ENCODE results near the gene IRS2.
"Not testable (repeated sequence)": the region's sequence is repeated elsewhere in the genome, so short reads cannot be mapped to it uniquely, and the experiment has no call there.

Gene IRS2

DNA sequence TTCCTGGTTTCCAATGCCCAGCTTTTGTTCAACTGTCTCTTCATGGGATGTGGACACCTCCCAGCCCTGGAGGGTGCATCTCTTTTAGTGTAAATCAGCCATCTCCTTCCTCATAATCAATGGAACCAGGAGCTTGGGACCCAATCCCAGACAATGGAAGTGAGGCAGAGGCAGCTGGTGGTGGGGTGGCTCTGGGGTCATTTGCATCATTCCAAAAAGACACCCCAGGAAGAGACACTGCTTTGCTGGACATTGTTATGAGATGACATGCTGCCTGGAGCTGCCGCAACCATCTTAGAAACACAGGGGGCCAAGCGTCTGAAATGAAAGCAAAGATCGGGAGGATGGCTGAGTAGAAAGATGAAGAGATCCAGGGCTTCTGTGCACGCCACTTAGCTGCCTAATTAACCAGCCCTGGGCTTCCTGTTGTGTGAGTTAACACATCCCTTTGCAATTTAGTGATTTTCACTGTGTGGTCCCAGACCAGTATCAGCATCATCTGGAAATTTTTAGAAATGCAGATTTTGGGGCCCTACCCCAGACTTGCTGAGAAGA, 36.1 kb downstream of the IRS2 start:
- no peak for DNase-seq

- DNase-seq: no peak
These were observed 37.0 kb downstream of the IRS2 start for GRCh38 chr13:109749365-109749764.

- no peak for DNase-seq
These were observed 37.7 kb downstream of the IRS2 start for GRCh38 chr13:109748677-109749076.

DNA sequence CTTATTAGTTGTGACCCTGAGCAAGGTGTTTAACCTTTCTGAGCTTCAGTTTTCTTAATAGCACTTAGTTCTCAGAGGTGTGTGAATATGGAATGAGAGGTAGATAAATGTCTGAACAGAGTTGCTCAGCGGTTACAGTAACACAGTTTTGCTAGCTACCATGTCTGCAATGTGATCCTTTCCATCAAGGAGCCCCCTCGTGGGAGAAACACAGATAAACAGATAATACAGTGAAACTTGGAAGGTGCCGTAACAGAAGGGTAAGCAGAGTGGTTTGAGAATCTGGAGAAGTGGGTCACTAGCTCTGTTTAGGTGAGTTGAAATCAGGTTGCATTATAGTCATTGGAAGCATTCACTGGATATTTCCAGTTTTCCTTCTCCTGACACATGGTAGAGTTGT, 38.9 kb downstream of the IRS2 start:
- no peak for DNase-seq

GRCh38 chr13:109746364-109746763, 40.0 kb downstream of the IRS2 start:
- DNase-seq: no peak

GRCh38 chr13:109745702-109746101, 40.7 kb downstream of the IRS2 start:
- DNase-seq: no peak

- DNase-seq: no peak
These were observed 41.3 kb downstream of the IRS2 start for GRCh38 chr13:109745060-109745459.

- DNase-seq: no peak
These were observed 41.8 kb downstream of the IRS2 start for GRCh38 chr13:109744512-109745051.

GRCh38 chr13:109743706-109744453, 42.5 kb downstream of the IRS2 start:
- DNase-seq: peak; percentile 27

DNA sequence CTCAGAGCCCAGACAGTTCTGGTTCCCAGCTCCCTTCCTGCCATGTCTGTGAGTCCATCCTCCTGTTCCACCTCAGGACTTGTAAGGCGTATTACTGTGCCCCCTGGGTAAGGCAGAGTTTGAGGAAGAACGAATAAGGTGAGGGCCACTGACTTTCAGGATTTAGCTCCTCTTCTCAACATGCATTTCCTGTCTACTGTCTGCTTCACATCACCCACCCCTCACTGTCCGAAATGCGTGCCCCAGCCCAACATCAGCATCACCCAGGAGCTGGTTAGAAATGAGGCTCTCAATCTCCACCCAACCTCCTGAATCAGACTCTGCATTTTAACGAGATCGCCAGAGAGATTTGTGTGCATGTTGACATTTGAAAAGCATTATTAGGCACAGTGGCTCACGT, 44.4 kb downstream of the IRS2 start:
- no peak for DNase-seq

DNA sequence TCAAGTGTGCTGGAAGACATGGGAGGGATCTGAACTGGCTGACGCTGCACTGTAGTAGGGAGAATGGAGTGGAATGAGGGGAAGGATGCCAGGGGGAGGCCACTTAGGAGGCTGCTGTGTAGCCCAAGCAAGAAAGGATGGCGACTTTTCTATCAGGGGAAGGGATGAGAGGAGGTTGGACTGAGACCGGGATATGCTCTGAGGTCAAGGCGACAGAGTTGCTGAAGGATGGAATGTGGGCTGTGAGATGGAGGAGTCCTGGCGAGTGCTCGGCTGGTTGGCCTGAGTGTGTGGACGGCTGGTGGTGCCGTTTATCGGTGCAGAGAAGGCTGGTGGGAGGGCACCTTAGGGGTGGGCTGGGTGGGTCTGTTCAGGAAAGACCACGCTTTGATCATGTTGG, 45.7 kb downstream of the IRS2 start:
- DNase-seq: no peak

- no peak for DNase-seq
These were observed 46.3 kb downstream of the IRS2 start for GRCh38 chr13:109740121-109740520.

GRCh38 chr13:109738298-109738746, 48.1 kb downstream of the IRS2 start:
- no peak for DNase-seq

GRCh38 chr13:109737606-109738005, 48.8 kb downstream of the IRS2 start:
- DNase-seq: no peak

DNA sequence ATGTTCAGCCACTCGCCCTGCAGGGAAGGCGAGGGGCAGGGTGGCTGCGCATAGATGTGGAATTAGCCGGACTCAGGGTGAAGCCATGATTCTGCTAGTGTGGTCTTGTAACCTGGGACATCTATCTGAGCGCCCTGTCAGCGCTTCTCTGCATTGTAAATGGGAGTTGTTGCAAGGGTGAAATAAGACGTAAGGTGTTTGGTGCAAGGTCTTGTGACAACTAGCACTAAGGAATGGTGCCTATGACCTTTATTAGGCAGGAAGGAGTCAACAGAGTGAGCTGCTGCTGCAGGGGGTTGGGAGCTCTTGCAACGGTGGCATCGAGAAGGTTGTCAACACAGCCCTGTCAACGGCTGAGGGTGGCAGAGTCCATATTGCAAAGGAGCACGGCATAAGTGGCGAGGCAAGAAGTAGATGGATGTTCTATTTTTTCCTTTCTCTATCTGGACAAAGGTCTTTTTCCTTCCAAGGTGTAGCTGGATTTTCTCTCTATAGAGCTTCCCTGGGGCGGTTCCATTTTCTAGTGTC, 49.3 kb downstream of the IRS2 start:
- no peak for DNase-seq

DNA sequence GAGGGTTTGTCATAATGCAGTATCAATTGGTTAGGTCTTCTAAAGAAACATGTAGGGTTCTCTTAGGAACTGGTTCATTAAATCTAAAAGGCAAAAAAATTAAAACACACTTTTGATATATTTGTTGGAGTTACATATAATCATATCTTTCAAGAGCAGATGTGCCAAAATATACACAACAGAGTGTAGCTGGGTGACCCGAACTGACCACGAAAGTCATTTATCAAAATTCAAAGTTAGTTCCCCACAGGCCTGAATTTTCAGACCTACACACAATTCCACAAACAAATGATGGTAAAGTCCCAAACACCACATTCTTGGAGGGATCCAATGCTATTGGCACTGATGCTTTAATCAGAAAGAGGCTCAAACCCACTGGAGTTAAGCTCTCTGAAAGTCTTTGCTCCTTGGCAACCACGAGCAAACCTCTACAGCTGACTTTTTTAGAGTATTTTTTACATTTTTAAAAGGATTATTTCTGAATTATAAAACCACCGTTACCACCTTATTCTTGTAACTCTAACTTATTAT, 50.9 kb downstream of the IRS2 start:
- DNase-seq: no peak

DNA sequence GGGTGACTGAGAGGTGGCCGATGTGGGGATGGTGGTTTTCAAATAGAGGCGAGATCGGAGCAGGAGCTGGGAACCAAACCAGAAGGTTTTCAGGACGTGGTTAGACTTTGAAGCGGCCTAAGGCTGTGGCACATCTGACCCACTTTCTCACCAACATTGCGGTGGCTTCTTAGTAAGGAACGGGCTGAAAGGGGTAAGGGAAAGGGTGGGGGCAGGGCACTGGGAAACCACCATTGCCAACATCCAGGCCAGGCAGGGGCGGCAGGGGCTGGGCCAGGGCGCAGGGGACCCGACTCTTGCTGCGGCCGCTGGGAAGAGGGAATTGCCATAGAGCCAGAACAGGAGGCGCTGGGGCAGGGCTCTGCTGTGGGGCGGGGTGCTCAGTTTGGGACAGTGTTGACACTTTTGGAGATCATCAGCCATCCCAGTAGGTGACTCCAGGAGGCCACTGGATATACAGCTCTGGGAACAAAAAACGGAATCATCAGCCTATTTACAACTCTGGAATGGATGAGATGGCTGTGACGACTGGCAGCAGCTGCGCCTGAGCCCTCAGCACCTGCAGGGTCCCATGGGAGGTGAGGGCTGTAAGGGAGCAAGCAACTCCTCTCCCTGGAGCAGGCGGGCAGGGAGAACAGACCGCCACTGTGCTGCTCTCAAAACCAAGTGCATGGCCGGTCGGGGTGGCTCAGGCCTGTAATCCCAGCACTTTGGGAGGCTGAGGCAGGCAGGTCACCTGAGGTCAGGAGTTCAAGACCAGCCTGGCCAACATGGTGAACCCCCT, 52.2 kb downstream of the IRS2 start:
- no peak for DNase-seq

- no peak for DNase-seq
These were observed 52.8 kb downstream of the IRS2 start for GRCh38 chr13:109733550-109733949.

DNA sequence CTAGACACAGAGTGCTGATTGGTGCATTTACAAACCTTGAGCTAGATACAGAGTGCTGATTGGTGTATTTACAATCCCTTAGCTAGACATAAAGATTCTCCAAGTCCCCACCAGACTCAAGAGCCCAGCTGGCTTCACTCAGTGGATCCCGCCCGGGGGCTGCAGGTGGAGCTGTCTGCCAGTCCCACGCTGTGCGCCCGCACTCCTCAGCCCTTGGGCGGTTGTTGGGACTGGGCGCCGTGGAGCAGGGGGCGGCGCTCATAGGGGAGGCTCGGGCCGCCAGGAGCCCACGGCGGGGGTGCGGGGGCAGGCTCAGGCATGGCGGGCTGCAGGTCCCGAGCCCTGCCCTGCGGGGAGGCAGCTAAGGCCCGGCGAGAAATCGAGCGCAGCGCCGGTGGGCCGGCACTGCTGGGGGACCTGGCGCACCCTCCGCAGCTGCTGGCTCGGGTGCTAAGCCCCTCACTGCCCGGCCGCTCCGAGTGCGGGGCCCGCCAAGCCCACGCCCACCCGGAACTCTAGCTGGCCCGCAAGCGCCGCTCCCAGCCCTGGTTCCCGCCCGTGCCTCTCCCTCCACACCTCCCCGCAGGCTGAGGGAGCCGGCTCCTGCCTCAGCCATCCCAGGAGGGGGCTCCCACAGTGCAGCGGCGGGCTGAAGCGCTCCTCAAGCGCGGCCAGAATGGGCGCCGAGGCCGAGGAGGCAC, 53.8 kb downstream of the IRS2 start:
- not testable (repeated sequence) for DNase-seq

GRCh38 chr13:109730812-109731335, 55.5 kb downstream of the IRS2 start:
- no peak for DNase-seq

DNA sequence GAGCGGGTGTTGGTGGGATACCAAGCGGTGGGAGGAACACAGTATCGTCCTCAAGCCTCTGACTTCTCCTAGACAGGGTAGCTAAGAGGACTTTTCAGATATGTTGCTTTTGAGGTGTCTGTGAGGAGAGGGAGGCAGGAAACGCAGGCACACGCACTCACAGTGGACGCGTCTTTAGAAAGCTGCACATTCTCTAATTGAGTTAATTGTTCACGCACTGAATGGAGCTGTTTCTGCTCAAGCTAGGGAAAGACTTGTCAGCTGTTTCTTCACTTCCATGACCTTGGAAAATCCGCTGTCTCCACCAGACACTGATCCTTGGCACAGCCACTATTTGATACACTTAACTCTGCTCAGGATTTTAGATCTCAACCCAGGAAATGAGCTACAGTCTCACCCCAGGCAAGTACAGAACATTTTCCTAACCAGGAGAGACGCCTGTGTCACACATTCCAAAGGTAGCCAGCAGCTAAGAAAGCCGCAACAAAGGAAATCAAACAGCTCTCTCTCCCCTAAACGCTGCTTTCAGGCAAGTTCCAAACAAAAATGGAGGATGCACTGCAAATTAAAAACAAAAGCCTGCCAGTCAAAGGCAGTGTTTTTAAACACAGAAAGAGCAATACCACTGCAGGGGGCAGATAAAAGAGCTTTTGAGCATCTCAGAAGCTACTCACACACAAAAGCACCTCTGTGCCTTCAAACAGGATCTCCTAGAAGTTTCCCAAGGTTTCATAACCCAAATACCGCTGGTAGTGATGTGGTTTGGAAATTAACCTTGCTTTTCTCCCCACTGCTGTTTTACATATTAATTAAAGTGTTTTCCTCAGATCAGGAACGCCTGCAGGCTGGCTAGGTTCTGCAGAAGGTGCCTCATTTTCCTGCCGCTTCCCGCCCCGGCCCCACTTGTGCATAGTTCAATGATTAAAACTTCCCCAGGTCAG, 57.3 kb downstream of the IRS2 start:
- DNase-seq: no peak

Measured in GF-D8 (cell line).